ENCODE data around the gene NRXN3.

Gene NRXN3

GRCh38 chr14:78974691-78975090, 804.5 kb downstream of the NRXN3 start:
- H3K36me3 ChIP-seq (ENCODE audit: insufficient read depth, low read length): no peaks in the 10 kb centered on the region
- H3K4me3 ChIP-seq (ENCODE audit: low read length): no peak overlapping the region
- H3K27ac ChIP-seq (ENCODE audit: low read depth, low read length): no peak overlapping the region
- no peaks in the 10 kb centered on the region for H3K27me3 ChIP-seq (ENCODE audit: insufficient read depth, low read length)
- H3K9ac ChIP-seq (ENCODE audit: low read depth, low read length): no peak overlapping the region
- 0 out of 2 replicates have a peak, but pooled peaks cover 3% of the 10 kb centered on the region for H3K4me1 ChIP-seq (ENCODE audit: insufficient read depth, low read length)
- no peaks in the 10 kb centered on the region for H3K9me3 ChIP-seq (ENCODE audit: insufficient read depth, low read depth, low read length)
- WGBS: 69% methylated on average over 3 of the region's 3 CpGs

GRCh38 chr14:78975734-78976133, 805.6 kb downstream of the NRXN3 start:
- Histone ChIP-seq H3K27ac (ENCODE audit: low read depth, low read length) (no peak overlapping the region), H3K9me3 (ENCODE audit: insufficient read depth, low read depth, low read length) (no peaks in the 10 kb centered on the region), H3K27me3 (ENCODE audit: insufficient read depth, low read length) (no peaks in the 10 kb centered on the region), H3K4me1 (ENCODE audit: insufficient read depth, low read length) (0 out of 2 replicates have a peak, but pooled peaks cover 3% of the 10 kb centered on the region), H3K36me3 (ENCODE audit: insufficient read depth, low read length) (no peaks in the 10 kb centered on the region), H3K4me3 (ENCODE audit: low read length) (no peak overlapping the region), H3K9ac (ENCODE audit: low read depth, low read length) (no peak overlapping the region)
- WGBS: 81% methylated on average over 3 of the region's 3 CpGs

GRCh38 chr14:78978896-78979295, 808.7 kb downstream of the NRXN3 start:
- WGBS: 93% methylated on average over 2 of the region's 2 CpGs
- Histone ChIP-seq H3K4me3 (ENCODE audit: low read length) (no peak overlapping the region), H3K36me3 (ENCODE audit: insufficient read depth, low read length) (no peaks in the 10 kb centered on the region)

DNA sequence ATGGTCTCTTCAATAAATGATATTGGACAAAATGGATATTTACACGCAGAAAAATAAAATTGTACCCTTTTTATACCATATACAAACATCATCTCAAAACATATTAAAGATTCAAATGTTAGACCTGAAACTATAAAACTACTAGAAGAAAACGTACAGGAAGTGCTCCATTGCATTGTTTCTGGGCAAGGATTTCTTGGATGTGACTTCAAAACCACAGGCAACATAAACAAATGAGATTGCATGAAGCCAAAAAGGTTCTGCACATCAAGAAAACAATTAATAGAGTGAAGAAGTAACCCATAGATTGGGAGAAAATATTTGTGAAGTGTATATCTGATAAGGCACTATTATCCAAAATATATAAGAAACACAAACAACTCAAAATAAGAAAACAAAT, 812.4 kb downstream of the NRXN3 start:
- Histone ChIP-seq H3K9me3 (ENCODE audit: insufficient read depth, low read depth, low read length) (no peaks in the 10 kb centered on the region), H3K27ac (ENCODE audit: low read depth, low read length) (no peak overlapping the region), H3K4me1 (ENCODE audit: insufficient read depth, low read length) (peaks cover 34% of the 10 kb centered on the region), H3K27me3 (ENCODE audit: insufficient read depth, low read length) (peaks cover 29% of the 10 kb centered on the region), H3K36me3 (ENCODE audit: insufficient read depth, low read length) (no peaks in the 10 kb centered on the region), H3K4me3 (ENCODE audit: low read length) (no peak overlapping the region), H3K9ac (ENCODE audit: low read depth, low read length) (no peak overlapping the region)
- WGBS: 95% methylated on average over 1 of the region's 2 CpGs

More at GRCh38 chr14:78978896-78979295, 808.7 kb downstream of the NRXN3 start:
- Histone ChIP-seq H3K4me1 (ENCODE audit: insufficient read depth, low read length) (peaks cover 4% of the 10 kb centered on the region; the same call in 1 of the 2 replicates), H3K9ac (ENCODE audit: low read depth, low read length) (no peak overlapping the region), H3K27ac (ENCODE audit: low read depth, low read length) (no peak overlapping the region), H3K27me3 (ENCODE audit: insufficient read depth, low read length) (peaks cover 2% of the 10 kb centered on the region; the same call in 1 of the 2 replicates), H3K9me3 (ENCODE audit: insufficient read depth, low read depth, low read length) (no peaks in the 10 kb centered on the region)

- H3K27ac ChIP-seq (ENCODE audit: low read depth, low read length): no peak overlapping the region
- H3K4me3 ChIP-seq (ENCODE audit: low read length): no peak overlapping the region
- no peak overlapping the region for H3K9ac ChIP-seq (ENCODE audit: low read depth, low read length)
- no peaks in the 10 kb centered on the region for H3K36me3 ChIP-seq (ENCODE audit: insufficient read depth, low read length)
- H3K27me3 ChIP-seq (ENCODE audit: insufficient read depth, low read length): peaks cover 35% of the 10 kb centered on the region
- no peaks in the 10 kb centered on the region for H3K9me3 ChIP-seq (ENCODE audit: insufficient read depth, low read depth, low read length)
- 100% methylated on average over 2 of the region's 2 CpGs for WGBS
- H3K4me1 ChIP-seq (ENCODE audit: insufficient read depth, low read length): peaks cover 40% of the 10 kb centered on the region
Measured at GRCh38 chr14:78983126-78983525, 813.0 kb downstream of the NRXN3 start.

DNA sequence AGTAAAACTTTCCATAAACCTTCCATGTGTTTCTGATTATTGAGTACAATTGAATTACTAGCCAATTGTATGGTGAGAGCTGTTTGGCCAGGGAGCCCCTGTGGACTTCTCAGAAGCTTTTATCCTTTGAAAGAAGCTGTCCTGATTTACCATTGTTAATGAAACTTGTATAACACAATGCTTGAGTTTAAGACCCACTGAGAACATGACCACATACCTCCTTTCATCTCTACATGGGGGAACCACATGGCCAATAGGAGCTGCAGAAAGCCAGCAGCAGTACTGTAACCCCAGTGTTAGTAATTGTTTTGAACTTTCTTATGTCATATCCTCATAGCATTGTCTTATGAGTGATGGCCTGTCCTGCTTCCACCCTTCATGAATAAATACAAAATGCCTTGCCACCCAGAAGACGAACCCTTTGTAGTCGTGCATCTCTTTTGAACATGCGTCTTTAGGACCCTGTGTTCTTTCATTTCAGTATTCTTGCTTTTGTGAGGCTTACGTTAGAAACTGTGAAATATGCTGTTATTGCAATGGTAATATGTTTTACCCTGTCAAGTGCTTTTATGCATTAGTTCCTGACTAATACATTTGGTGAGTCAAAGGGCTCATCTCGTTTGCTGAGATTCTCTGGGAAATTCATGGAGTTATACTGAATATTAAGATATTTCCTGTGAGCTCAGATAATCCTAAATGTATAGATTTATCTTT, 815.7 kb downstream of the NRXN3 start:
- peaks cover 44% of the 10 kb centered on the region for H3K4me1 ChIP-seq (ENCODE audit: insufficient read depth, low read length)
- H3K4me3 ChIP-seq (ENCODE audit: low read length): peak overlapping the region; percentile 5; the same call in 1 of the 2 replicates
- 7% methylated on average over 5 of the region's 5 CpGs for WGBS
- no peak overlapping the region for H3K9ac ChIP-seq (ENCODE audit: low read depth, low read length)
- H3K9me3 ChIP-seq (ENCODE audit: insufficient read depth, low read depth, low read length): no peaks in the 10 kb centered on the region
- H3K27me3 ChIP-seq (ENCODE audit: insufficient read depth, low read length): peaks cover 50% of the 10 kb centered on the region
- H3K27ac ChIP-seq (ENCODE audit: low read depth, low read length): peak overlapping the region; percentile 60; the same call in 1 of the 2 replicates
- H3K36me3 ChIP-seq (ENCODE audit: insufficient read depth, low read length): no peaks in the 10 kb centered on the region

DNA sequence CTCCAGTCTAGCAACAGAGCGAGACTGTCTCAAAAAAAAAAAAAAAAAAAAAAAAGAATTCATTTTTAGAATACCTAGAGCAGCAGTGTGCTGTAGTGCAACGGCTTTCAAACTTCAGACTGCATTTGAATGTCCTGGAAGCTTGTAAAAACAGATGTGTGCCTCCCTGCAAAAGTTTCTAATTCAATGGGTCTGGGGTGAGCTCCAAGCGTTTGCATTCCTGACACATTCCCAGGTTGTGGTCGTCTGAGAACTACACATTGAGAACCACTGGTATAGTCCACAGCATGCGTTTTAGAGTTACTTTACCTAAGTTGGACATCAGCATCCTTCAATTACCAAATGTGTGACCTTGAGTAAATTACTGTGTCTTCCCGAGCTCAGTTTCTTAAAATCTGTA, 816.8 kb downstream of the NRXN3 start:
- WGBS: 48% methylated on average over 4 of the region's 6 CpGs
- no peak overlapping the region for H3K27ac ChIP-seq (ENCODE audit: low read depth, low read length)

DNA sequence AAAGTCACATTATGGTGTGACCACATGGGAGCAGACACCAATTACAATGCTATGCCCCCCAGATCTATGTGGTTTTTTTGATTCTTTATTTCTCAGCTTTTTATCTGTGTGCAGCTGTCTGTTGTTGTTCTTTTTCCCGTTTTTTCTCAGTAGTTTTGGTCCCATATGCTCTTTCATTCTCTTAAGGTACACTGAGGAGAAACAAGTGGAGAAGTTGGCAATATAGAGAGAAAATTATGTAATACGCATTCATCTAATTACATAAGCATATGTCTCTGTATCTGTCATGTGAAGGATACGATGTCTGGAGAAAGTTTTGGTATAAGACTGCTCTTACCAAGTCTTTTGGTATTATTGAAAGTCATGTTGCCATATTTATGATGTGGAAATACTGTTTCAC, 819.0 kb downstream of the NRXN3 start:
- H3K9ac ChIP-seq (ENCODE audit: low read depth, low read length): no peak overlapping the region
- no peaks in the 10 kb centered on the region for H3K36me3 ChIP-seq (ENCODE audit: insufficient read depth, low read length)
- 96% methylated on average over 3 of the region's 3 CpGs for WGBS
- no peak overlapping the region for H3K4me3 ChIP-seq (ENCODE audit: low read length)
- peaks cover 39% of the 10 kb centered on the region for H3K4me1 ChIP-seq (ENCODE audit: insufficient read depth, low read length)
- no peaks in the 10 kb centered on the region for H3K9me3 ChIP-seq (ENCODE audit: insufficient read depth, low read depth, low read length)
- peaks cover 44% of the 10 kb centered on the region for H3K27me3 ChIP-seq (ENCODE audit: insufficient read depth, low read length)
- H3K27ac ChIP-seq (ENCODE audit: low read depth, low read length): no peak overlapping the region

More for the DNA sequence above, 816.8 kb downstream of the NRXN3 start:
- no peak overlapping the region for H3K9ac ChIP-seq (ENCODE audit: low read depth, low read length)
- no peaks in the 10 kb centered on the region for H3K9me3 ChIP-seq (ENCODE audit: insufficient read depth, low read depth, low read length)
- H3K4me1 ChIP-seq (ENCODE audit: insufficient read depth, low read length): peaks cover 44% of the 10 kb centered on the region
- peaks cover 50% of the 10 kb centered on the region for H3K27me3 ChIP-seq (ENCODE audit: insufficient read depth, low read length)
- no peaks in the 10 kb centered on the region for H3K36me3 ChIP-seq (ENCODE audit: insufficient read depth, low read length)
- H3K4me3 ChIP-seq (ENCODE audit: low read length): no peak overlapping the region

DNA sequence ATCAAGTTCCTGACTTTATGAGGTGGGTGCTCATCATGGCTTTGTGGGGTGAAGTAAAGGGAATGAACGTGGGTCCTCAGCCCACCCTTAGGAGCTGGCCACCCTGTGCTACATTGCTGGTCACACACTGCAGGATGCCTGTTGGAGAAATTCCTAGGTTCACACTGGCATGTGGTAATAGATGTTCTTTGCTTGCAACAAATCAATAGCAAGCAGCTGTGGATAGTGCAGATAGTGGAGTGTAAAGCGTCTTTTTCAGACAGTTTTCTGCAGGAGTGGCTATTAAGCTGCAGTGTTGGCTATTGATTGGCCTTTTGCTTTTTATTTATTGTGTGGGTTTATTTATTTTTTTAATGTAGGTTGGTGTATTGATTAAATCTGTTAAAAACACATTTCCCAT, 822.7 kb downstream of the NRXN3 start:
- H3K9ac ChIP-seq (ENCODE audit: low read depth, low read length): no peak overlapping the region
- H3K36me3 ChIP-seq (ENCODE audit: insufficient read depth, low read length): no peaks in the 10 kb centered on the region
- no peak overlapping the region for H3K4me3 ChIP-seq (ENCODE audit: low read length)
- H3K4me1 ChIP-seq (ENCODE audit: insufficient read depth, low read length): peaks cover 7% of the 10 kb centered on the region; the same call in 1 of the 2 replicates
- no peak overlapping the region for H3K27ac ChIP-seq (ENCODE audit: low read depth, low read length)
- H3K9me3 ChIP-seq (ENCODE audit: insufficient read depth, low read depth, low read length): no peaks in the 10 kb centered on the region
- H3K27me3 ChIP-seq (ENCODE audit: insufficient read depth, low read length): peaks cover 17% of the 10 kb centered on the region
- WGBS: 92% methylated on average over 2 of the region's 2 CpGs

DNA sequence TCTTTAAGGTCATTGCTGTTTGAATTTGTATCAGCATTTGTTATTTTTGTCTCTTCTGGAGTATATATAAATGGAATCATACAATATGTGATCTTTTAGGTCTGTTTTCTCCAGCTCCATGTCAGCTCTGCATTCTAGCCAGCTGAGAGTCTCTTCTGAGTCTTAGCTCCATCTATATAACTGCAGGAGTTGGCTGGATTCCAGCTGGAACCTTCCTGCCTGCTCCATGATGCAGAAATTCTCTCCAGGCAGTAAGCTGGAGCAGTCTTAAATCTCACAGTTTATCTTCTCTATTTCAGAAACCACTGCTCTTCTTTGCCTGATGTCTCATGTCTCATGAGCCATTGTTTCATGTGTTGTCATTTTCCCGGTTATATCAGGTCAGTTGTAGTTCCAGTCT, 827.6 kb downstream of the NRXN3 start:
- Histone ChIP-seq H3K9ac (ENCODE audit: low read depth, low read length) (no peak overlapping the region), H3K27ac (ENCODE audit: low read depth, low read length) (no peak overlapping the region), H3K27me3 (ENCODE audit: insufficient read depth, low read length) (no peaks in the 10 kb centered on the region), H3K9me3 (ENCODE audit: insufficient read depth, low read depth, low read length) (no peaks in the 10 kb centered on the region), H3K4me3 (ENCODE audit: low read length) (no peak overlapping the region), H3K4me1 (ENCODE audit: insufficient read depth, low read length) (no peaks in the 10 kb centered on the region), H3K36me3 (ENCODE audit: insufficient read depth, low read length) (no peaks in the 10 kb centered on the region)
- 86% methylated on average over 1 of the region's 1 CpG for WGBS

DNA sequence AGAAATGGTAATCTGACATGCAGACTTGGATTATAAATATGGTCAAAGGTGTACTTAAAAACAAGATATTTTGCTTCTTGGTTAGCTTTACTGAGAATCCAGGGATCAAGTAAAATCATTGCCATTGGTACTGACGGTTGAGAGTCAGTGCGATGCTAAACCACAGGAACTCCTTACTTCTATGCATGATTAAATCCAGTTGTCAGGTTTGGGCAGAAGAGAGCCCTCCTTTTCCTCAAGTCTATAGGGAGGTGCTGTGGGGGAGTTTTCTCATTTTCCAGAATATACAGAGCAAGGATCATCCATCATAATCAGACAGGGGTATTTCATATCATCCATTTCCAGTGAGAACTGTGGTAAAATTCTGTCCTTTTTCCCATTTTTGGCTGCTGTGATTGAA, 839.1 kb downstream of the NRXN3 start:
- Histone ChIP-seq H3K27me3 (ENCODE audit: insufficient read depth, low read length) (no peaks in the 10 kb centered on the region), H3K4me3 (ENCODE audit: low read length) (no peak overlapping the region), H3K27ac (ENCODE audit: low read depth, low read length) (no peak overlapping the region), H3K36me3 (ENCODE audit: insufficient read depth, low read length) (no peaks in the 10 kb centered on the region), H3K9ac (ENCODE audit: low read depth, low read length) (no peak overlapping the region), H3K4me1 (ENCODE audit: insufficient read depth, low read length) (no peaks in the 10 kb centered on the region), H3K9me3 (ENCODE audit: insufficient read depth, low read depth, low read length) (no peaks in the 10 kb centered on the region)
- 86% methylated on average over 2 of the region's 2 CpGs for WGBS

All from HUES64 (cell line).